Immature natural killer cell (primary cell): ENCODE results near the gene ANO7. TPM values are rescaled to one million over a fixed set of nuclear protein-coding genes. Genes with fewer than 3 reads are reported as not detected.
A peak's percentile ranks its signal among the peaks of the same experiment; 100 is the strongest.

ENCODE experiments used
- DNase-seq, 3 donors: peaks; one replicate each; pipeline ENCODE4 v3.0.0; 2022; ENCODE audit warnings: mixed read lengths in 1 of 3
- H3K27ac Mint-ChIP-seq, 6 donors: one replicate each; pipeline ENCODE4 v1.8.0; 2020; ENCODE audit warnings: mixed read lengths in 6 of 6, mild to moderate bottlenecking in 5 of 6, inconsistent platforms in 4 of 6, moderate library complexity in 3 of 6
- H3K27me3 Mint-ChIP-seq, 3 donors: one replicate each; pipeline ENCODE4 v1.8.0; 2020 to 2021; ENCODE audit warnings: low read depth in 3 of 3, mild to moderate bottlenecking in 3 of 3, mixed read lengths in 3 of 3, moderate library complexity in 3 of 3, inconsistent platforms in 1 of 3
- H3K36me3 Mint-ChIP-seq, 3 donors: one replicate each; pipeline ENCODE4 v1.8.0; 2020; ENCODE audit warnings: mixed read lengths in 3 of 3, inconsistent platforms in 2 of 3, mild to moderate bottlenecking in 2 of 3
- H3K4me1 Mint-ChIP-seq, 2 donors: one replicate each; pipeline ENCODE4 v1.8.0; 2020; ENCODE audit warnings: inconsistent platforms in 2 of 2, mild to moderate bottlenecking in 2 of 2, mixed read lengths in 2 of 2, moderate library complexity in 1 of 2
- H3K4me3 Mint-ChIP-seq, 5 donors: one replicate each; pipeline ENCODE4 v1.8.0; 2020; ENCODE audit warnings: mild to moderate bottlenecking in 5 of 5, mixed read lengths in 5 of 5, inconsistent platforms in 3 of 5, moderate library complexity in 3 of 5
- H3K9me3 Mint-ChIP-seq, 6 donors: one replicate each; pipeline ENCODE4 v1.8.0; 2020; ENCODE audit warnings: mild to moderate bottlenecking in 6 of 6, mixed read lengths in 6 of 6, inconsistent platforms in 4 of 6, moderate library complexity in 3 of 6
- polyA plus RNA-seq, 3 donors: library from polyadenylated mRNA; unstranded; fragments of 300-500 nt; fragmentation: Illumina TruSeq; gene quantifications; one replicate each; pipeline ENCODE4 v1.2.3, GENCODE V29; 2021

Gene ANO7
- polyA plus RNA-seq, 3 donors from 2014 or later = 0.40 TPM; not detected in 2

DNA sequence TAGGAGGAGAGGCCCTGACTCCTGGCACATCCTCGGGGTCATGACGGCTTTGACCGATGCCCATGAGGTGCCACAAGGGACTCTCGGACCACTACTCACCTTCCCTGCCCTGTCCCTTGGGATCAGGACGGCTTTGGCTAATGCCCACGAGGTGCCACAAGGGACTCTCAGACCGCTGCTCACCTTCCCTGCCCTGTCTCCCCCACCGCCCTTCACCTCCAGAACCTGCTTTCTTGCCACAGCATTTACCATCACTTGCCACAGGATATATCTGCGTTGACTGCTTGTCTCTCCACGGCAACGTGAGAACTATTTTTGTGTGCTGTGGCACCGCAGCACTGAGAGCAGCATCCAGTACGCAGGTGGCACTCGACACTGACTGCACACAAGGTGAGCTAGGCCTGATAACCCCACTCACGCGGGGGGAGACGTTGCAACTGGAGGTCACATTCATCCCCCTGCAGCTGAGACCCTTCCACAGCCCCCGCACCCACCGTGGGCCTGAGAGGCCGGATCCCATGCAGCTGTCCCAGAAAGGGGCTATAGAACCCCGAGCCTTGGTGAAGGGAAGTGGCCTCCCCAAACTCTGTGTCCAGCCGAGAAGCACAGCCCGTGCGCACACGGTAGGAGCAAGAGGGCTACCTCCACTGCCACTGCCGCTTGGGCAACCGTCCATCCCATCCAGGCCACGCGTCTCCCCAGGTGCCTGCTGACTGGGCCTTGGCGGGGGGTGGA lies 47.5 kb downstream of the ANO7 start:
- no peak overlapping the region for H3K27ac Mint-ChIP-seq
- H3K27me3 Mint-ChIP-seq = peaks cover 0 to 6% (median 0%) of the 10 kb centered on the region in 3 donors
- no peak overlapping the region for H3K4me3 Mint-ChIP-seq
- peaks cover 28 to 58% (median 41%) of the 10 kb centered on the region in 3 donors for H3K36me3 Mint-ChIP-seq
- DNase-seq = no peak
- H3K9me3 Mint-ChIP-seq = no peaks in the 10 kb centered on the region
- H3K4me1 Mint-ChIP-seq = peaks cover 3 to 4% of the 10 kb centered on the region in 2 donors

- no peak for DNase-seq
- Mint-ChIP-seq H3K27me3 (peaks cover 0 to 4% (median 0%) of the 10 kb centered on the region in 3 donors), H3K4me1 (peaks cover 2 to 5% of the 10 kb centered on the region in 2 donors), H3K4me3 (no peak overlapping the region), H3K9me3 (no peaks in the 10 kb centered on the region), H3K27ac (no peak overlapping the region), H3K36me3 (peaks cover 23 to 54% (median 38%) of the 10 kb centered on the region in 3 donors)
These were observed 48.6 kb downstream of the ANO7 start for GRCh38 chr2:241237047-241237446.

DNA sequence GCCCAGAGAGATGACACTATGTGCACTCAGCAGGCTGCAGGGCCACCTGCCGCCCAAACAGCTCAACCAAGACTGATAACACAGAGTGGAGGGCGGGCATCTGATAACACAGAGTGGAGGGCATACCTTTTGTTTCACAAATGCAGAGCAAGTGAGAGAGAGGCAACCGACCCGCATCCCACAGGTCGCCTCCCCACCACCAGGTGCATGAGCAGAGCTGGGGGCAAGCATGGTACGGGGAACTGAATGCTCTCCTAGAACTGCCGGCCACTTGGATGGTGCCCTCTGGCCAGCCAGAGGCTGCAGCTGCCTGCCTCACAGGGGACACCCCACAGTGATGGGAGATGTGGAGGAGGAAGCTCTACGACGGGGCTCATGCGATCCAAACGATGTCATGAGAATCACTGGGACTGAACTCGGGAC lies 49.5 kb downstream of the ANO7 start:
- peaks cover 2 to 5% of the 10 kb centered on the region in 2 donors for H3K4me1 Mint-ChIP-seq
- no peaks in the 10 kb centered on the region for H3K9me3 Mint-ChIP-seq
- no peak overlapping the region for H3K27ac Mint-ChIP-seq
- DNase-seq = no peak
- peaks cover 32 to 63% (median 43%) of the 10 kb centered on the region in 3 donors for H3K36me3 Mint-ChIP-seq
- peaks cover 0 to 4% (median 0%) of the 10 kb centered on the region in 3 donors for H3K27me3 Mint-ChIP-seq
- no peak overlapping the region for H3K4me3 Mint-ChIP-seq

- peaks cover 34 to 63% (median 45%) of the 10 kb centered on the region in 3 donors for H3K36me3 Mint-ChIP-seq
- no peak for DNase-seq
- peaks cover 2 to 5% of the 10 kb centered on the region in 2 donors for H3K4me1 Mint-ChIP-seq
- no peak overlapping the region for H3K4me3 Mint-ChIP-seq
- peaks cover 0 to 4% (median 0%) of the 10 kb centered on the region in 3 donors for H3K27me3 Mint-ChIP-seq
- peak overlapping the region in 1 of 6 donors; percentile 80 for H3K27ac Mint-ChIP-seq
- H3K9me3 Mint-ChIP-seq = no peaks in the 10 kb centered on the region
These were observed 50.3 kb downstream of the ANO7 start for GRCh38 chr2:241238693-241239198.

DNA sequence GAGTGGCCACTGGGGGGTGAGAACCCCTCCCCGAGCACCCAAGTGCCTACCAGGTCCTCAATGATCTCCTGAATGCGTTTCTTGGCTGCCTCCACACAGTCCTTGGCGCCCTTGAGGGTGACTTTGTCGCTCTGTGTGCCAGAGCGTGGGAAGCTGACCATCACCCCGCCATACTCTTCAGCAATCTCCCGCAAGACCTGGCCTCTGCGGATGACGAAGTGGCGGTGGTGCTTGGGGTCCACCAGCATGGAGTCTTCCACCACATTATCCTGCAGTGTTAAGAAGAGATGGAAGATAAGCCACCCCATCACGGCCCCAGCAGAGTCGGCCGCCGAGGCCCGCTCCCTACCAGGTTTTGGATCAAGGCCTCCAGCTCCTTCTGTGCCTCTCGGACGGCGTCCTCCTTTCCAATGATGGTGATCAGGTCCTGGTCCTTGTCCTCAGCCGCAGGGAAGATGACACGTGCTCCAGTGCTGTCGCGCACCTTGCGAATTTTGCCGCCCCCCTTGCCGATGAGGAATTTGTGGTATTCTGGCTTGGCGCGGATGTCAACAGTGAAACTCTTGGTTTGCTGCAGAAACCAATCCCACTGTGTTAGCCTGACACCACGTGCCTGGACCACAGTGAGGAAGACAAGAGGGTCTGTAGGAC lies 51.2 kb downstream of the ANO7 start:
- Mint-ChIP-seq H3K27me3 (peaks cover 0 to 4% (median 0%) of the 10 kb centered on the region in 3 donors), H3K9me3 (no peaks in the 10 kb centered on the region), H3K4me3 (no peak overlapping the region), H3K27ac (peak overlapping the region in 2 of 6 donors; percentile 23 to 34), H3K36me3 (peaks cover 41 to 63% (median 52%) of the 10 kb centered on the region in 3 donors), H3K4me1 (peaks cover 2 to 5% of the 10 kb centered on the region in 2 donors)
- no peak for DNase-seq

GRCh38 chr2:241240320-241241004 lies 52.0 kb downstream of the ANO7 start:
- DNase-seq = no peak
- H3K36me3 Mint-ChIP-seq = peaks cover 41 to 58% (median 52%) of the 10 kb centered on the region in 3 donors

GRCh38 chr2:241241669-241242068 lies 53.2 kb downstream of the ANO7 start:
- H3K36me3 Mint-ChIP-seq = peaks cover 46 to 65% (median 61%) of the 10 kb centered on the region in 3 donors
- peaks cover 2 to 5% of the 10 kb centered on the region in 2 donors for H3K4me1 Mint-ChIP-seq
- H3K4me3 Mint-ChIP-seq = no peak overlapping the region
- no peak for DNase-seq
- H3K27me3 Mint-ChIP-seq = peaks cover 0 to 3% (median 0%) of the 10 kb centered on the region in 3 donors
- H3K9me3 Mint-ChIP-seq = no peaks in the 10 kb centered on the region
- peak overlapping the region in 1 of 6 donors; percentile 35 for H3K27ac Mint-ChIP-seq

More at GRCh38 chr2:241240320-241241004, 52.0 kb downstream of the ANO7 start:
- peaks cover 0 to 4% (median 0%) of the 10 kb centered on the region in 3 donors for H3K27me3 Mint-ChIP-seq
- no peak overlapping the region for H3K4me3 Mint-ChIP-seq
- H3K4me1 Mint-ChIP-seq = peaks cover 2 to 5% of the 10 kb centered on the region in 2 donors
- peak overlapping the region in 1 of 6 donors; percentile 23 for H3K27ac Mint-ChIP-seq
- no peaks in the 10 kb centered on the region for H3K9me3 Mint-ChIP-seq

DNA sequence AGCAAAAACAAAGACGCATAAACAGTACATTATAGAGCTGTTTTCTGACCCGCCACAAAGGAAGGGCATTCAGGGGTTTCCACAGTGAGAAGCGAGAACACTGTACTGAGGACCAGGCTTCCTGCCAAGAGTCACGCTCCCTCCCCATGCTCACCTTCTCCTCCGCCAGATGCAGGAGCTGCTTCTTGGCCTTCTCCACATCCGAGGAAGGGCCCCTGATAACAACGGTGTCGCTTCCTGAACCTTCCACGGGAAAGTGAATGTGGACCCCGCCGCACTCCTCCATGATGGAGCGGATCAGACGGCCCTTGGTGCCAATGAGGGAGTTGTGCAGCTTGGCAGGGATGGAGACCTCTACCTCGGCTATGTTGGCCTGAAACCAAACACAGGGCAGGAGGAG lies 53.8 kb downstream of the ANO7 start:
- DNase-seq = no peak
- peak overlapping the region in 1 of 6 donors; percentile 51 for H3K27ac Mint-ChIP-seq
- H3K27me3 Mint-ChIP-seq = peaks cover 0 to 3% (median 0%) of the 10 kb centered on the region in 3 donors
- peaks cover 46 to 68% (median 62%) of the 10 kb centered on the region in 3 donors for H3K36me3 Mint-ChIP-seq
- H3K4me3 Mint-ChIP-seq = no peak overlapping the region
- no peaks in the 10 kb centered on the region for H3K9me3 Mint-ChIP-seq
- H3K4me1 Mint-ChIP-seq = peaks cover 2 to 5% of the 10 kb centered on the region in 2 donors

GRCh38 chr2:241244368-241244767 lies 55.9 kb downstream of the ANO7 start:
- Mint-ChIP-seq H3K9me3 (no peaks in the 10 kb centered on the region), H3K4me3 (no peak overlapping the region), H3K27ac (peak overlapping the region in 3 of 6 donors; percentile 4 to 66 (median 14)), H3K27me3 (peaks cover 0 to 2% (median 0%) of the 10 kb centered on the region in 3 donors), H3K36me3 (peaks cover 55 to 67% (median 63%) of the 10 kb centered on the region in 3 donors), H3K4me1 (peaks cover 2 to 5% of the 10 kb centered on the region in 2 donors)
- no peak for DNase-seq

DNA sequence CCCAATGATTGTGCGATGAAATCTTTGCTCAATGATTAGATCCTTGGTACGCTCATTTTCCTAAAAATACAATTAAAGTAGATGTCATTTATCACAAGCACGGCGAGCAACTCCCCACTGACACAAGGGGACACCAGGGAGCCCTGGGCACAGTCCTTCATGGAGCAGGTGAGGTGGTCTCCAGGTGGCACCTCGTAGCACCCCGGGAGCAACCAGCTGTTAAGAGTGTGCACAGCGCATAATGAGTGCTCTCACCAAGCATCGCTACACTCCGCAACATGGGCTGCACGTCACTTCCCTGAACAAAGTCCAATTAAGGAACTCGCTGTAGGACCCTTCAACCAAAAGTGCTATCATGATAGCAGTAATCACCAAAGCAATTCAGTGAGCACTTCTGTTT lies 59.8 kb downstream of the ANO7 start:
- H3K27ac Mint-ChIP-seq = peak overlapping the region in 1 of 6 donors; percentile 58
- H3K4me1 Mint-ChIP-seq = no peaks in the 10 kb centered on the region
- peaks cover 34 to 67% (median 53%) of the 10 kb centered on the region in 3 donors for H3K36me3 Mint-ChIP-seq
- H3K4me3 Mint-ChIP-seq = no peak overlapping the region
- peaks cover 0 to 3% (median 0%) of the 10 kb centered on the region in 3 donors for H3K27me3 Mint-ChIP-seq
- DNase-seq = no peak
- no peaks in the 10 kb centered on the region for H3K9me3 Mint-ChIP-seq

- no peak overlapping the region for H3K4me3 Mint-ChIP-seq
- H3K4me1 Mint-ChIP-seq = no peaks in the 10 kb centered on the region
- H3K36me3 Mint-ChIP-seq = peaks cover 30 to 66% (median 50%) of the 10 kb centered on the region in 3 donors
- H3K9me3 Mint-ChIP-seq = no peaks in the 10 kb centered on the region
- peaks cover 0 to 3% (median 0%) of the 10 kb centered on the region in 3 donors for H3K27me3 Mint-ChIP-seq
- peak overlapping the region in 1 of 6 donors; percentile 40 for H3K27ac Mint-ChIP-seq
- no peak for DNase-seq
These were observed 60.4 kb downstream of the ANO7 start for GRCh38 chr2:241248897-241249296.

- H3K27ac Mint-ChIP-seq = no peak overlapping the region
- no peak for DNase-seq
- peaks cover 0 to 3% (median 0%) of the 10 kb centered on the region in 3 donors for H3K27me3 Mint-ChIP-seq
- no peaks in the 10 kb centered on the region for H3K9me3 Mint-ChIP-seq
- H3K36me3 Mint-ChIP-seq = peaks cover 23 to 63% (median 44%) of the 10 kb centered on the region in 3 donors
- no peaks in the 10 kb centered on the region for H3K4me1 Mint-ChIP-seq
- no peak overlapping the region for H3K4me3 Mint-ChIP-seq
These were observed 61.2 kb downstream of the ANO7 start for GRCh38 chr2:241249654-241250053.

DNA sequence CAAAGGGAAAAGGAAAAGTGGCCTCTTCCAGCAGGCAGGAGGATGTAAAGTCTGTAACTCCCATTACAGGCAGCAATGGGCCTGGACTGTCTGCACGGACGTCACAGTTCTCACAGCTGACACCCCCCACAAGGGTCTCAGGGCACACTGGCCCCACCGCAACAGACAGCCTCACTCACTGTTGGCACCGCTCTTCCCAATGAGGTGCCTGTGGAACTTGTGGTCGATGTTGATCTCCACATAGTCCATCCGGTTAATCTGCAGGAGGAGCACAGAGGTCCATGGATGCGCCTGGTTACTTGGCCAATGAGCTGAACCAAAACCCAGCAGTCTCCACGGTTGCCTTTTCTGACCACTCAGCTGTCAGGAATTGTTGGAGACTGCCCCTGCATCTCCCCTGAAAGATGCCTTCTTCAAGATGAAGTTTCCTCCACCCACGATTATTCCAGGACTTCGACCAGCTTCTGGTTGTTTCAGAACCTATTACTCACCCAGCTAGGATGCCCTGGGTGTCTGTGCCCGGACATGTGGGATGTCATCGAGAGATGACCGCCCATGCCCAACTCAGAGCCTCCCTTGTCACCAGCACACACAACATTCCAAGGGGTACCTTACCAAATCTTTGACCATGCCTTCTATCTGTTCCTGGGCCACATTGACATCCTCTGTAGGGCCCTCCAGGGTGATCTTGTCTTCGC lies 64.5 kb downstream of the ANO7 start:
- peaks cover 0 to 6% (median 0%) of the 10 kb centered on the region in 3 donors for H3K27me3 Mint-ChIP-seq
- peaks cover 23 to 68% (median 40%) of the 10 kb centered on the region in 3 donors for H3K36me3 Mint-ChIP-seq
- H3K27ac Mint-ChIP-seq = peak overlapping the region in 3 of 6 donors; percentile 12 to 76 (median 18)
- no peaks in the 10 kb centered on the region for H3K9me3 Mint-ChIP-seq
- no peak overlapping the region for H3K4me3 Mint-ChIP-seq
- no peak for DNase-seq
- peaks cover 15 to 21% of the 10 kb centered on the region in 2 donors for H3K4me1 Mint-ChIP-seq
